Measurements from ENCODE around the gene INSC.

GRCh38 chr11:15216678-15217077 is 102.0 kb downstream of the INSC start:
- peak in 4 of 7 experiments; percentile 15 to 32 (median 26) for TF ChIP-seq CTCF (IDR thresholded peaks at IDR 0.05)
- no peak for TF ChIP-seq POLR2A (IDR thresholded peaks at IDR 0.05)

Data from body of pancreas (tissue), 4 donors.